ENCODE data around the gene CDC42BPG. TPM values are rescaled to one million over a fixed set of nuclear protein-coding genes. Genes with fewer than 3 reads are reported as not detected.

CDC42BPG gene
- polyA plus RNA-seq, 1 donor from 2014 or later: not detected

DNA sequence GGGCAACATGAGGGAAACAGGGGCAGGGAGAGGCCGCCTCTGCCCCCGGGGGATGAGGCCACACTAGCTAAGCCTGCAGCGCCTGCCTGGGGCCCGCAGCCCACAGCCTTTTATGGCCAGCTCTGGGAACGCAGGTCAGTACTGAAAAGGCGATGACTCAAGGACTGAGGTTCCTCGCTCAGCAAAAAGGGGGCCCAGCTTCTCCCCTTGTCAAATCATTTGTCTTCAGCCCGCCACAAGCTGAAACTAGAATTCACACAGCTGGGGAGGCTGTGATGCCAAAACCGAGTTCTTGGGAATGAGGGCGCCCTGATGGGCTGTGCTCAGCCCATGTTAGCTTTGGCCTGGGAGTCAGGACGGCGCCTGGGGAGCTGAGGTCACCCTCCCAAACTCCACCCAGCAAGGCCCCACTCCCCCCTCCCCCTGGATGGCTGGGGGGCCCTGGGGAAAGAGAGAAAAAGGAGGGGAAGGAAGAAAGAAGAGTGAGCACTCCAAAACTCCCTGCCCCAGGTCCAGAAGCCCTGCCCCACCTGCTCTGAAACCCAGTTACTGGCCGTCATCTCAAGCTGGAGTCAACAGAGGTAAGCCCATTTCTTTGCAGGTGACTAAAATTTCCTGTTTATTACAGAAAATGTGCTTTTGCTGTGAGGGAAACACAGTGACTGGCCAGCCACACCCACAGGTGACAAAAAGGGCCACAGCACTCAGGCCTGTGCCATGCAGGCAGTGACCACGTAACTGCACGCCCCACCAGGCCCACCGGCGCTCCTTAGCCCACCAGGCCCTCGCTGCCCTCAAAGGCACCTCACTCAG lies 20.2 kb upstream of the CDC42BPG start:
- TF ChIP-seq MXI1 (conservative IDR thresholded peaks at IDR 0.05; ENCODE audit: poor library complexity, severe bottlenecking) (no peak), RAD21 (conservative IDR thresholded peaks at IDR 0.05) (no peak), EP300 (conservative IDR thresholded peaks at IDR 0.05; ENCODE audit: poor library complexity, severe bottlenecking) (no peak)
- TF ChIP-seq, protein P1, sequence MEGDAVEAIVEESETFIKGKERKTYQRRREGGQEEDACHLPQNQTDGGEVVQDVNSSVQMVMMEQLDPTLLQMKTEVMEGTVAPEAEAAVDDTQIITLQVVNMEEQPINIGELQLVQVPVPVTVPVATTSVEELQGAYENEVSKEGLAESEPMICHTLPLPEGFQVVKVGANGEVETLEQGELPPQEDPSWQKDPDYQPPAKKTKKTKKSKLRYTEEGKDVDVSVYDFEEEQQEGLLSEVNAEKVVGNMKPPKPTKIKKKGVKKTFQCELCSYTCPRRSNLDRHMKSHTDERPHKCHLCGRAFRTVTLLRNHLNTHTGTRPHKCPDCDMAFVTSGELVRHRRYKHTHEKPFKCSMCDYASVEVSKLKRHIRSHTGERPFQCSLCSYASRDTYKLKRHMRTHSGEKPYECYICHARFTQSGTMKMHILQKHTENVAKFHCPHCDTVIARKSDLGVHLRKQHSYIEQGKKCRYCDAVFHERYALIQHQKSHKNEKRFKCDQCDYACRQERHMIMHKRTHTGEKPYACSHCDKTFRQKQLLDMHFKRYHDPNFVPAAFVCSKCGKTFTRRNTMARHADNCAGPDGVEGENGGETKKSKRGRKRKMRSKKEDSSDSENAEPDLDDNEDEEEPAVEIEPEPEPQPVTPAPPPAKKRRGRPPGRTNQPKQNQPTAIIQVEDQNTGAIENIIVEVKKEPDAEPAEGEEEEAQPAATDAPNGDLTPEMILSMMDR (IDR thresholded peaks at IDR 0.05; ENCODE audit: poor library complexity, severe bottlenecking): no peak
- Histone ChIP-seq H3K9me2 (ENCODE audit: insufficient read depth, low read length) (no peaks in the 10 kb centered on the region), H3K79me2 (replicated peaks; ENCODE audit: insufficient read depth, low read length) (no peaks in the 10 kb centered on the region), H3K4me3 (ENCODE audit: low read length) (no peak overlapping the region), H3K27ac (ENCODE audit: low read length) (no peak overlapping the region), H3K9me3 (ENCODE audit: low read length) (no peaks in the 10 kb centered on the region), H3K36me3 (ENCODE audit: insufficient read depth, low read length) (no peaks in the 10 kb centered on the region), H3F3A (ENCODE audit: insufficient read depth, low read length, poor library complexity, severe bottlenecking) (no peaks in the 10 kb centered on the region), H3K9ac (ENCODE audit: low read length) (no peak overlapping the region), H3K4me2 (ENCODE audit: low read length) (no peak overlapping the region), H3K27me3 (ENCODE audit: insufficient read depth, low read depth, low read length) (no peaks in the 10 kb centered on the region), H4K20me1 (ENCODE audit: insufficient read depth) (no peaks in the 10 kb centered on the region), H2AFZ (ENCODE audit: low read depth, low read length) (no peak overlapping the region)

GRCh38 chr11:64864135-64864472 lies 19.7 kb upstream of the CDC42BPG start:
- H3K9ac ChIP-seq (ENCODE audit: low read length): no peak overlapping the region
- no peak overlapping the region for H3K4me2 ChIP-seq (ENCODE audit: low read length)
- no peaks in the 10 kb centered on the region for H3K9me3 ChIP-seq (ENCODE audit: low read length)
- no peaks in the 10 kb centered on the region for H3K79me2 ChIP-seq (replicated peaks; ENCODE audit: insufficient read depth, low read length)
- no peak overlapping the region for H3K27ac ChIP-seq (ENCODE audit: low read length)
- H3K9me2 ChIP-seq (ENCODE audit: insufficient read depth, low read length): no peaks in the 10 kb centered on the region
- H3K27me3 ChIP-seq (ENCODE audit: insufficient read depth, low read depth, low read length): no peaks in the 10 kb centered on the region
- no peaks in the 10 kb centered on the region for H4K20me1 ChIP-seq (ENCODE audit: insufficient read depth)
- H3K4me3 ChIP-seq (ENCODE audit: low read length): no peak overlapping the region
- H2AFZ ChIP-seq (ENCODE audit: low read depth, low read length): no peak overlapping the region
- TF ChIP-seq EP300 (conservative IDR thresholded peaks at IDR 0.05; ENCODE audit: poor library complexity, severe bottlenecking): no peak
- no peak for TF ChIP-seq SMC3 (conservative IDR thresholded peaks at IDR 0.05; ENCODE audit: poor library complexity)
- TF ChIP-seq RAD21 (conservative IDR thresholded peaks at IDR 0.05): no peak
- no peak for TF ChIP-seq MXI1 (conservative IDR thresholded peaks at IDR 0.05; ENCODE audit: poor library complexity, severe bottlenecking)
- TF ChIP-seq, protein P2, sequence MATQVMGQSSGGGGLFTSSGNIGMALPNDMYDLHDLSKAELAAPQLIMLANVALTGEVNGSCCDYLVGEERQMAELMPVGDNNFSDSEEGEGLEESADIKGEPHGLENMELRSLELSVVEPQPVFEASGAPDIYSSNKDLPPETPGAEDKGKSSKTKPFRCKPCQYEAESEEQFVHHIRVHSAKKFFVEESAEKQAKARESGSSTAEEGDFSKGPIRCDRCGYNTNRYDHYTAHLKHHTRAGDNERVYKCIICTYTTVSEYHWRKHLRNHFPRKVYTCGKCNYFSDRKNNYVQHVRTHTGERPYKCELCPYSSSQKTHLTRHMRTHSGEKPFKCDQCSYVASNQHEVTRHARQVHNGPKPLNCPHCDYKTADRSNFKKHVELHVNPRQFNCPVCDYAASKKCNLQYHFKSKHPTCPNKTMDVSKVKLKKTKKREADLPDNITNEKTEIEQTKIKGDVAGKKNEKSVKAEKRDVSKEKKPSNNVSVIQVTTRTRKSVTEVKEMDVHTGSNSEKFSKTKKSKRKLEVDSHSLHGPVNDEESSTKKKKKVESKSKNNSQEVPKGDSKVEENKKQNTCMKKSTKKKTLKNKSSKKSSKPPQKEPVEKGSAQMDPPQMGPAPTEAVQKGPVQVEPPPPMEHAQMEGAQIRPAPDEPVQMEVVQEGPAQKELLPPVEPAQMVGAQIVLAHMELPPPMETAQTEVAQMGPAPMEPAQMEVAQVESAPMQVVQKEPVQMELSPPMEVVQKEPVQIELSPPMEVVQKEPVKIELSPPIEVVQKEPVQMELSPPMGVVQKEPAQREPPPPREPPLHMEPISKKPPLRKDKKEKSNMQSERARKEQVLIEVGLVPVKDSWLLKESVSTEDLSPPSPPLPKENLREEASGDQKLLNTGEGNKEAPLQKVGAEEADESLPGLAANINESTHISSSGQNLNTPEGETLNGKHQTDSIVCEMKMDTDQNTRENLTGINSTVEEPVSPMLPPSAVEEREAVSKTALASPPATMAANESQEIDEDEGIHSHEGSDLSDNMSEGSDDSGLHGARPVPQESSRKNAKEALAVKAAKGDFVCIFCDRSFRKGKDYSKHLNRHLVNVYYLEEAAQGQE (IDR thresholded peaks at IDR 0.05; ENCODE audit: borderline replicate concordance): no peak
- TF ChIP-seq TAF1 (IDR thresholded peaks at IDR 0.05; ENCODE audit: low read depth): no peak
- TF ChIP-seq POLR2AphosphoS5 (IDR thresholded peaks at IDR 0.05): no peak
- TF ChIP-seq, protein P1 (IDR thresholded peaks at IDR 0.05; ENCODE audit: poor library complexity, severe bottlenecking): no peak
- TF ChIP-seq EZH2 (IDR thresholded peaks at IDR 0.05; ENCODE audit: borderline replicate concordance, insufficient read depth, low read length, poor library complexity, severe bottlenecking): no peak
- no peaks in the 10 kb centered on the region for H3K36me3 ChIP-seq (ENCODE audit: insufficient read depth, low read length)
- no peaks in the 10 kb centered on the region for H3F3A ChIP-seq (ENCODE audit: insufficient read depth, low read length, poor library complexity, severe bottlenecking)
